Heart right ventricle (tissue), 16 donors: ENCODE data around the gene PYGB. TPM values are rescaled to one million over a fixed set of nuclear protein-coding genes. Genes with fewer than 3 reads are reported as not detected.
A peak's percentile ranks its signal among the peaks of the same experiment; 100 is the strongest.
"Not testable (repeated sequence)": the region's sequence is repeated elsewhere in the genome, so short reads cannot be mapped to it uniquely, and the experiment has no call there.

ENCODE experiments used
- ATAC-seq, 8 donors: fragments of 200-7000 bp; cut with Tn5 transposase; one replicate each; pipeline ENCODE4 v1.9.1; 2020; ENCODE audit warnings: mild to moderate bottlenecking in 8 of 8, moderate library complexity in 8 of 8, moderate number of reproducible peaks in 1 of 8
- DNase-seq, 2 donors: peaks; one replicate each; pipeline ENCODE4 v3.0.0-alpha.2; 2020
- H3K27ac ChIP-seq, 10 donors: fragments of 200-600 bp; sonication (generic) in 2 of 10; one replicate each; pipeline versions ENCODE4 v1.5.0 to v1.8.0; 2020 to 2022; ENCODE audit warnings: mild to moderate bottlenecking in 3 of 10
- H3K27me3 ChIP-seq, 7 donors: fragments of 200-600 bp; one replicate each; pipeline ENCODE4 v1.8.0; 2021 to 2022; ENCODE audit warnings: mild to moderate bottlenecking in 2 of 7
- H3K36me3 ChIP-seq, 9 donors: fragments of 200-600 bp; sonication (generic) in 1 of 9; one replicate each; pipeline versions ENCODE4 v1.5.0 to v1.8.0; 2020 to 2022; ENCODE audit warnings: mild to moderate bottlenecking in 2 of 9
- H3K4me1 ChIP-seq, 9 donors: fragments of 200-600 bp; sonication (generic) in 1 of 9; one replicate each; pipeline versions ENCODE4 v1.5.0 to v1.8.0; 2020 to 2022; ENCODE audit warnings: mild to moderate bottlenecking in 4 of 9
- H3K4me3 ChIP-seq, 10 donors: fragments of 200-600 bp; sonication (generic) in 2 of 10; one replicate each; pipeline versions ENCODE4 v1.5.0 to v1.8.0; 2020 to 2022; ENCODE audit warnings: mild to moderate bottlenecking in 7 of 10, moderate library complexity in 2 of 10
- H3K9me3 ChIP-seq, 11 donors: fragments of 200-600 bp in 10 of 11; sonication (generic) in 2 of 11; one replicate each; pipeline versions ENCODE4 v1.5.0 to v1.8.0; 2013 to 2022; ENCODE audit warnings: mild to moderate bottlenecking in 2 of 11, control low read depth in 1 of 11, moderate library complexity in 1 of 11
- CTCF ChIP-seq, 9 donors: fragments of 200-600 bp; sonication (generic) in 2 of 9; IDR thresholded peaks; one replicate each; pipeline versions ENCODE4 v1.5.0 to v1.8.0; 2021 to 2022; ENCODE audit warnings: antibody characterized with exemption in 9 of 9, mild to moderate bottlenecking in 5 of 9, moderate library complexity in 1 of 9
- WGBS, 2 donors: extraction: QIAGEN DNeasy Blood & Tissue Kit; methylation state at CpG; one replicate each; pipeline ENCODE4 v1.1.7; 2013; ENCODE audit warnings: inconsistent platforms in 1 of 2; 5-methylcytosine and 5-hydroxymethylcytosine counted together
- intact Hi-C, 10 donors: fragments of 100-400 bp; cut with DNase I; formaldehyde crosslinking; loops; one replicate each; pipeline versions ENCODE4 v1.11.1 to v1.14.2; 2022
- polyA plus RNA-seq, 2 donors: library from polyadenylated mRNA; stranded (reverse); fragments of 200-250 nt; gene quantifications; one replicate each; pipeline ENCODE4 v1.2.3, GENCODE V29; 2013
- total RNA-seq, 10 donors: library from RNA; stranded (reverse); fragmentation: NEBNext Ultra II Directional in 3 of 10; extraction: Animal tissue kit (Norgen Biotek cat#: 25700) in 3 of 10; gene quantifications; one replicate each; pipeline versions ENCODE4 v1.2.1 to v1.2.4, GENCODE V29; 2021 to 2023
- donor health status: Arrhythmogenic right ventricular cardiomyopathy.
- donor health status: ischemic (EF 13 %, LVEDD 7.1; RV severe dilation, severe dysfunction).
- donor health status: healthy with polysubstance abuse.
- donor health status: DM: no; HTN: yes; CAD: no.
- donor health status: DM: no; HTN: no; CAD: no.
- donor health status: ischemic (EF 25% LVEDD 6.9; RV normal size, moderate dysfunction).
- donor health status: ischemic (EF 25% LVEDD 5.7; RV mildly dilated, moderate dysfunction).
- donor health status: healthy.
- donor health status: DM: yes; HTN: yes; CAD: no.
- donor health status: Ischemic cardiomyopathy.
- donor health status: ischemic (EF 35%, LVEDD 5.7; RV mildly dilated, moderate dysfunction).
- donor health status: nonischemic (EF 11% LVEDD 7.7; RV severe dilation, severe dysfunction).
- donor health status: DM: yes; HTN: yes; CAD: no.
- donor health status: PGD.
- donor health status: ischemic (EF 29% LVEDD 5.4; RV normal size, mild dysfunction).
- donor health status: nonischemic (EF 23%, LVEDD 6.1; RV moderate dilation, normal function).

The PYGB gene
- total and polyA plus RNA-seq, 12 donors, result 83.1 to 462 (median 269) TPM

- intact Hi-C loops, result loop anchor here in 2 of 10 donors (10.0 kb wide), 2 partner anchors 64 to 184 kb away; partner anchors contain the start of gene ENTPD6 (in 1 of the 2)
- H3K27me3 ChIP-seq, result no peaks in the 10 kb centered on the region
- no peaks in the 10 kb centered on the region for H3K9me3 ChIP-seq
- peak in 1 of 8 donors; percentile 6 for ATAC-seq
- peak overlapping the region in 4 of 10 donors; percentile 1 to 97 (median 44) for H3K27ac ChIP-seq
- 53 to 55% methylated on average over 8 of the region's 8 CpGs for WGBS, 2 donors
- H3K4me3 ChIP-seq, result no peak overlapping the region
- DNase-seq, result no peak
- peaks cover 0 to 59% (median 8%) of the 10 kb centered on the region in 9 donors for H3K36me3 ChIP-seq
- no peak for TF ChIP-seq CTCF (IDR thresholded peaks at IDR 0.05)
- H3K4me1 ChIP-seq, result peaks cover 9 to 59% (median 48%) of the 10 kb centered on the region in 9 donors
Measured at GRCh38 chr20:25258476-25258805, 10.6 kb downstream of the PYGB start.

- Histone ChIP-seq H3K4me1 (peaks cover 9 to 56% (median 44%) of the 10 kb centered on the region in 9 donors), H3K4me3 (no peak overlapping the region), H3K27ac (peak overlapping the region in 4 of 10 donors; percentile 1 to 97 (median 44)), H3K9me3 (no peaks in the 10 kb centered on the region), H3K27me3 (no peaks in the 10 kb centered on the region), H3K36me3 (peaks cover 0 to 59% (median 8%) of the 10 kb centered on the region in 9 donors)
- intact Hi-C loops, result loop anchor here in 2 of 10 donors (10.0 kb wide), 2 partner anchors 64 to 184 kb away; partner anchors contain the start of gene ENTPD6 (in 1 of the 2)
- ATAC-seq (no peak), DNase-seq (no peak)
- TF ChIP-seq CTCF (IDR thresholded peaks at IDR 0.05), result no peak
- 75 to 85% methylated on average over 4 of the region's 4 CpGs for WGBS, 2 donors
Measured at GRCh38 chr20:25258828-25259227, 10.9 kb downstream of the PYGB start.

- DNase-seq, result no peak
- Histone ChIP-seq H3K4me1 (peaks cover 9 to 50% (median 39%) of the 10 kb centered on the region in 9 donors), H3K27ac (no peak overlapping the region), H3K36me3 (peaks cover 0 to 62% (median 8%) of the 10 kb centered on the region in 9 donors), H3K9me3 (no peaks in the 10 kb centered on the region), H3K4me3 (no peak overlapping the region), H3K27me3 (no peaks in the 10 kb centered on the region)
- TF ChIP-seq CTCF (IDR thresholded peaks at IDR 0.05), result no peak
- WGBS, 2 donors, result 91 to 93% methylated on average over 12 of the region's 12 CpGs
- intact Hi-C loops, result loop anchor here in 2 of 10 donors (10.0 kb wide), 2 partner anchors 65 to 185 kb away; partner anchors contain the start of gene ENTPD6 (in 1 of the 2)
- no peak for ATAC-seq
Measured at GRCh38 chr20:25259358-25259757, 11.5 kb downstream of the PYGB start.

GRCh38 chr20:25259788-25260254 lies 11.9 kb downstream of the PYGB start:
- ATAC-seq (no peak), DNase-seq (no peak)
- no peaks in the 10 kb centered on the region for H3K27me3 ChIP-seq
- WGBS, 2 donors, result 86 to 91% methylated on average over 9 of the region's 9 CpGs
- H3K9me3 ChIP-seq, result no peaks in the 10 kb centered on the region
- peaks cover 9 to 48% (median 34%) of the 10 kb centered on the region in 9 donors for H3K4me1 ChIP-seq
- peaks cover 0 to 63% (median 8%) of the 10 kb centered on the region in 9 donors for H3K36me3 ChIP-seq
- intact Hi-C loops, result loop anchor here in 3 of 10 donors (2.0 to 10.0 kb wide), 3 partner anchors 49 to 185 kb away; partner anchors contain the start of gene ENTPD6 (in 1 of the 3)
- no peak overlapping the region for H3K27ac ChIP-seq
- no peak for TF ChIP-seq CTCF (IDR thresholded peaks at IDR 0.05)
- H3K4me3 ChIP-seq, result no peak overlapping the region

- ATAC-seq, result not testable (repeated sequence)
Measured at GRCh38 chr20:25260770-25261437, 13.0 kb downstream of the PYGB start.

More at GRCh38 chr20:25260770-25261437, 13.0 kb downstream of the PYGB start:
- not testable (repeated sequence) for H3K4me3 ChIP-seq, H3K27me3 ChIP-seq, H3K27ac ChIP-seq, H3K9me3 ChIP-seq
- peaks cover 9 to 37% (median 31%) of the 10 kb centered on the region in 9 donors for H3K4me1 ChIP-seq
- intact Hi-C loops, result loop anchor here in 1 of 10 donors (2.0 kb wide), 1 partner anchor 48 kb away; no protein-coding TSS in a partner anchor
- 86 to 89% methylated on average over 16 of the region's 16 CpGs for WGBS, 2 donors
- peaks cover 0 to 59% (median 8%) of the 10 kb centered on the region in 9 donors for H3K36me3 ChIP-seq
- DNase-seq, result peak in 1 of 2 donors; percentile 2
